ENCODE data around the gene DENND1B.

Gene DENND1B

DNA sequence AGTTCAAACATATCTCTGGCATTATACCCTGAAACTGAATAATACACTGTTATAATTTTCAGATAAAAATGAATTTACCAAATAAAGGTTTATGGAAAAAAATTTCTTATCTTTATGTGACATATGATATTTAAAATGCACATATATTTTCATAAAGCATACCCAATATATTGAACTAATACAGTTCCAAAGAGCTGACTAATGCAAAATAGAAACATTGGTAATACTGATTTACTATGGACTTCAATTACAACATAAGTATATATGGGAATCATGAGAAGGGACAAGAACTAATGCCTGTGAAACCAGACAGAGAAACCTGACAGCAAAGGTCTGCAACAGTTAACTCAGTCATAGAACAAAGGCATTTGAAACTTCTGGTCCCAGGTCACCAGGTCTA is 153.5 kb downstream of the DENND1B start:
- TF ChIP-seq, protein P1, sequence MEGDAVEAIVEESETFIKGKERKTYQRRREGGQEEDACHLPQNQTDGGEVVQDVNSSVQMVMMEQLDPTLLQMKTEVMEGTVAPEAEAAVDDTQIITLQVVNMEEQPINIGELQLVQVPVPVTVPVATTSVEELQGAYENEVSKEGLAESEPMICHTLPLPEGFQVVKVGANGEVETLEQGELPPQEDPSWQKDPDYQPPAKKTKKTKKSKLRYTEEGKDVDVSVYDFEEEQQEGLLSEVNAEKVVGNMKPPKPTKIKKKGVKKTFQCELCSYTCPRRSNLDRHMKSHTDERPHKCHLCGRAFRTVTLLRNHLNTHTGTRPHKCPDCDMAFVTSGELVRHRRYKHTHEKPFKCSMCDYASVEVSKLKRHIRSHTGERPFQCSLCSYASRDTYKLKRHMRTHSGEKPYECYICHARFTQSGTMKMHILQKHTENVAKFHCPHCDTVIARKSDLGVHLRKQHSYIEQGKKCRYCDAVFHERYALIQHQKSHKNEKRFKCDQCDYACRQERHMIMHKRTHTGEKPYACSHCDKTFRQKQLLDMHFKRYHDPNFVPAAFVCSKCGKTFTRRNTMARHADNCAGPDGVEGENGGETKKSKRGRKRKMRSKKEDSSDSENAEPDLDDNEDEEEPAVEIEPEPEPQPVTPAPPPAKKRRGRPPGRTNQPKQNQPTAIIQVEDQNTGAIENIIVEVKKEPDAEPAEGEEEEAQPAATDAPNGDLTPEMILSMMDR (IDR thresholded peaks at IDR 0.05; ENCODE audit: low read depth, low read length) = no peak
- no peak for TF ChIP-seq EZH2phosphoT487 (IDR thresholded peaks at IDR 0.05; ENCODE audit: low read depth)
- peaks cover 15% of the 10 kb centered on the region; the same call in 1 of the 2 replicates for H4K20me1 ChIP-seq (ENCODE audit: insufficient read depth, low read length)
- H3K4me3 ChIP-seq (ENCODE audit: low read length) = no peak overlapping the region
- H3K27ac ChIP-seq (ENCODE audit: low read length) = no peak overlapping the region
- no peaks in the 10 kb centered on the region for H3K9me3 ChIP-seq (ENCODE audit: insufficient read depth, low read length)
- H3K27me3 ChIP-seq (ENCODE audit: low read depth, low read length) = no peaks in the 10 kb centered on the region
- no peak overlapping the region for H3K4me2 ChIP-seq (ENCODE audit: low read length)
- no peak overlapping the region for H2AFZ ChIP-seq (ENCODE audit: low read depth, low read length)
- no peaks in the 10 kb centered on the region for H3K79me2 ChIP-seq (ENCODE audit: low read length)
- peaks cover 5% of the 10 kb centered on the region for H3K4me1 ChIP-seq (ENCODE audit: low read length)
- H3K36me3 ChIP-seq (replicated peaks; ENCODE audit: low read depth, low read length) = peaks cover 9% of the 10 kb centered on the region
- no peak overlapping the region for H3K9ac ChIP-seq (ENCODE audit: low read length)

DNA sequence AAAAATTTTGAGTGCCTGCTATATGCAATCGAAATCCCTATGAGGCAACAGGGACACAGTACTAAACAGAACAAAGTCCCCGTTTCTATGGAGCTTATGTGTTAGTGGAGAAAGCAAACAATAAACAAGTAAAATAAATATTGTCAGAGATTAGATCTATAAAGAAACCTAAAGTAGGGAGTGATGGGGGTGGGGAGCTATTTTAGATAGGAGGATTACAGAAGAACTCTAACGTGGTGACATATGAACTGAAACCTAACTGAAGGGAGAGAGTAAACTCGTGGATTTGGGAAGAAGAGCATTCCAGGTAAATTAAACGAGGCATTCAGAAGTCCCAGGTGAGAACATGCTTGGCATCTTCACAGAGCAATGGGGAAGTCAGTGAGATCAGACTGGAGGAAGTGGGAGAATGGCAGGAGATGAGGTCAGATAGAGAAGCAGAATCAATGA is 154.5 kb downstream of the DENND1B start:
- TF ChIP-seq EZH2phosphoT487 (IDR thresholded peaks at IDR 0.05; ENCODE audit: low read depth) = no peak
- TF ChIP-seq, protein P1 (IDR thresholded peaks at IDR 0.05; ENCODE audit: low read depth, low read length) = no peak

DNA sequence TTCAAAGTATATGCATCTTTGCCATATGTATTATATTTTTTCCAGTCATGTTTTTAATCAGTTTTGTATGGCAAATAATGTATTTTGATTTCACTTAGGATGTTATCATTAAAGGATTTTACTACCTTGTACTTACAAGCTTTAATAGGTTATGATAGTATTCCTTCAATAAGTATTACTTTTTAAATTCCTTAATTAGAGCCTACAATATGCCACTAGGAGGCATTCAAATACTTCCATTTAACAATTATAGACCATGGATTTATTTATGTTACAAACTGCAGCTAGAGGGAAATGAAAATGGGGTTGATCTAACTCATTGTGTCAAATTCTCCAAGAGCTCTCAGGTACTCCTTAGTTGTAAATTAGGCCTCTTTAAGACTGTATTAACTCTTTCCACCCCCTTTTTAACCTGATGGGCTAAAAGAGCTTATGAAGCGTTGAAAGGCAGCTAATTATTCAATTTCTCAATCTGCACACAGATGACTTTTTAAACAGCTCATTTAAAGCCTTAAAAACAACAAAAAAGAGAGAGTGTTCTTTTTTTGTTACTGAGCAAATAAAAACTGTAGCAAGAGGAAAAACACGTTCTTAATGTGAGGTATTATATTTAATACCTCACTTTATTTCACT is 156.2 kb downstream of the DENND1B start:
- H3K4me3 ChIP-seq (ENCODE audit: low read length) = no peak overlapping the region
- no peaks in the 10 kb centered on the region for H3K27me3 ChIP-seq (ENCODE audit: low read depth, low read length)
- H3K9ac ChIP-seq (ENCODE audit: low read length) = no peak overlapping the region
- TF ChIP-seq, protein P1 (IDR thresholded peaks at IDR 0.05; ENCODE audit: low read depth, low read length) = peak; percentile 36
- TF ChIP-seq EZH2phosphoT487 (IDR thresholded peaks at IDR 0.05; ENCODE audit: low read depth) = no peak
- no peak overlapping the region for H2AFZ ChIP-seq (ENCODE audit: low read depth, low read length)
- peaks cover 21% of the 10 kb centered on the region for H4K20me1 ChIP-seq (ENCODE audit: insufficient read depth, low read length)
- H3K9me3 ChIP-seq (ENCODE audit: insufficient read depth, low read length) = no peaks in the 10 kb centered on the region
- peaks cover 11% of the 10 kb centered on the region for H3K36me3 ChIP-seq (replicated peaks; ENCODE audit: low read depth, low read length)
- H3K4me1 ChIP-seq (ENCODE audit: low read length) = peaks cover 5% of the 10 kb centered on the region
- H3K79me2 ChIP-seq (ENCODE audit: low read length) = no peaks in the 10 kb centered on the region
- H3K27ac ChIP-seq (ENCODE audit: low read length) = no peak overlapping the region
- H3K4me2 ChIP-seq (ENCODE audit: low read length) = no peak overlapping the region

More for the DNA sequence above, 154.5 kb downstream of the DENND1B start:
- Histone ChIP-seq H3K4me3 (ENCODE audit: low read length) (no peak overlapping the region), H3K27ac (ENCODE audit: low read length) (no peak overlapping the region), H3K4me1 (ENCODE audit: low read length) (peaks cover 5% of the 10 kb centered on the region), H2AFZ (ENCODE audit: low read depth, low read length) (no peak overlapping the region), H3K36me3 (replicated peaks; ENCODE audit: low read depth, low read length) (peaks cover 11% of the 10 kb centered on the region), H3K4me2 (ENCODE audit: low read length) (no peak overlapping the region), H3K27me3 (ENCODE audit: low read depth, low read length) (no peaks in the 10 kb centered on the region), H3K9me3 (ENCODE audit: insufficient read depth, low read length) (no peaks in the 10 kb centered on the region), H4K20me1 (ENCODE audit: insufficient read depth, low read length) (peaks cover 15% of the 10 kb centered on the region; the same call in 1 of the 2 replicates), H3K9ac (ENCODE audit: low read length) (no peak overlapping the region), H3K79me2 (ENCODE audit: low read length) (no peaks in the 10 kb centered on the region)

DNA sequence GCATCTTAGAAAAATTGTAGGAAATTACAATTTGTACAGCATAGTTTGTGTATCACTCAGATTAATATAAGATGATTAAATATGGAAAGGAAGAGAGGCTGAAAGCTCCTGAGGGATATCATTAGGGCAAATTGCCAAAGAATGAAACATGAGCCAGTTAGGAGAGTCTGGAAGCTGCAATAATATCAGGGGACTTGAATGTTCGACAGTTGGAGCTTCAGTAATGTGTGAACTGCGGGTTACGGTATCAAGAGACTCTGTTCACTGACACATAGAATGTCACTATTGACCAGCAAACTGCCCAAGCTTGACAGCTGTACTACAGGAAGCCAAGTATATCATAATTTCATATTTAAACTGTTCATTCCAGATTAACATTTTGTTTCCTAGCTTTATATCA is 157.2 kb downstream of the DENND1B start:
- Histone ChIP-seq H4K20me1 (ENCODE audit: insufficient read depth, low read length) (peaks cover 21% of the 10 kb centered on the region), H3K4me1 (ENCODE audit: low read length) (peaks cover 5% of the 10 kb centered on the region; the same call in 1 of the 2 replicates), H3K36me3 (replicated peaks; ENCODE audit: low read depth, low read length) (peaks cover 11% of the 10 kb centered on the region), H3K4me3 (ENCODE audit: low read length) (no peak overlapping the region), H3K9ac (ENCODE audit: low read length) (no peak overlapping the region), H3K9me3 (ENCODE audit: insufficient read depth, low read length) (no peaks in the 10 kb centered on the region), H2AFZ (ENCODE audit: low read depth, low read length) (no peak overlapping the region), H3K79me2 (ENCODE audit: low read length) (no peaks in the 10 kb centered on the region), H3K27me3 (ENCODE audit: low read depth, low read length) (no peaks in the 10 kb centered on the region), H3K4me2 (ENCODE audit: low read length) (no peak overlapping the region), H3K27ac (ENCODE audit: low read length) (no peak overlapping the region)
- TF ChIP-seq, protein P1 (IDR thresholded peaks at IDR 0.05; ENCODE audit: low read depth, low read length) = no peak
- TF ChIP-seq EZH2phosphoT487 (IDR thresholded peaks at IDR 0.05; ENCODE audit: low read depth) = no peak

All from OCI-LY3 (cell line).